Measurements from ENCODE around the gene TFEC.

TFEC gene

DNA sequence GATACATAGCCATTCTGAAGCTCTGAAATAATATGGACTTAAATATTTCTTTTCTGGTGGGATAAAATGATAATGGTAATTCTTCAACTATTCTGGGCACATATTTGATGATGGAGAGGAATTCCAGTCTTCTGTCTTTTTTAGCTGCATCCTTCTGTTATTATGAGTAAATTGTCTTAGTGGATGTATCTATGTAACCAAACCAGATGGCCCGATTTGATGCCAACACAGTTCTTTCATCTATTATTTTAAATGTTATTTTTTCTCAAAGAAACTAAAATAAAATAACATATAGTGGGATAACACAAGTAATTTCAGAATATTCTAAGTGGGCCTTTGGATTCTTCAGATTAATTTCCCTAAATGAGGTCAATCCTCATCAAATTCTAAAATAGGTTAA lies 110.2 kb downstream of the TFEC start:
- DNase-seq, result no peak

DNA sequence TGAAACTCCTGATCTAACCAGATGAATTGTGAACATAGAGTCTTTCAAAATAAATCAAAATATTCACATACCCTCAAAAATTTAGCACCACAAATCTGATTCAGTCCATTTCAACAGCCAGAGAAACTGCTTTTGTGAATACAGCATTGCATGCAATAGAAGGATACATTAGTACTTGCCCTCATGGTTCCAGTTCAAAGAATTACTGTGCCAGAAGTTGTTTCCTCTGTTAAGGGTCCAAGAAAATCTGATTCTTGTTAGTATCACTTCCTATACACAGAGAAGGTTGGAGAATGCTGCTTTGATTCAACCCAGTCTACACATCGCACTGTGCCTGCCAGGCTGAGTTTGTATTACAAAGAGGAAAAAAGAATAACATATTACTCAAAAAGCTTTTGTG lies 115.6 kb downstream of the TFEC start:
- DNase-seq, result no peak

DNA sequence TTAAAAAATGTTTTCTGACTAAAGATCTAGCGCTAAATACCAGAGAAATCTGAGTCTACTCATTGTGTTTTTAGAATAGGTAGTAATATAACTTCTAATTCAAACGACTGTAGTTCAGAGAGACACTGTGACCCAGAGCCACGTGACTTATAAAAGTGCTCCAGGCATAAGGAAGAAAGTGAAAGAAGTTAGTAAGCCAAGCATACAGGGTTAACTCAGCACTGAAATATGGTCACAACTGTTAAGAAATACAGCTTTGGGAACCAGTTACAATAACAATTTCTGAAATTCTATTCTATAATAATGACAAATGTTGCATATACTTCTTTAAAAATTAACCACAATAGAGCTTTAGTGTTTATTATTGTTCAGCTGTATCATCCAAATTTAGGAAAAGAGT lies 119.1 kb downstream of the TFEC start:
- DNase-seq, result no peak

DNA sequence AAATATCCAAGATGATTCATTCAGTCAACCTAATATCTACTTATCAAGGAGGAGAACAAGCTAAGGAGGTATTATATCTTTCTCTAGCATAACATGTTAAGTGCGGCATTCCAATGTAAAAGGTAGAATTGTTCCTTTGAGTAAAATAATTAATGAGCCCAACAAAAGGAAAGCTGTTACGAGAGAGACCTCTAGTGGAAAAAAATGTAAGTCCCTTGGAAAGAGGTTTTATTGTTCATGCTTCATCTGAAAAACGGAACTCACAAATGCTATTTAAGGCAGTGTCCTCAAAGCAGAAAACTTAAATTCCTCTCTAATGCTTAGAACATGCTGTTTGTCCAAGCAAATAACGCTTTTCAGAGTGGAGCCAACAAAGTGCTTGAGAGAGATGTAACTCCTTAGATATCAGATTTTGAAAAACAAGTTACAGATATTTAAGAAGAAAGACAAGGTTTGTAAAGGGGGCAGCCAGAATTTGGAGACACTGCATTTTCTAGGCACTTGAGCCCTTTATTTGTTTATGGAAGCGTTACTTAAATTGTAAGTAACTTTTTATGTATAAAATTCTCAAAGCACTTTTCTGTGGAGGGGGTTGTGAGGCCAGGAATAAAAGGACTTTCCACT lies 119.9 kb downstream of the TFEC start:
- no peak for DNase-seq

DNA sequence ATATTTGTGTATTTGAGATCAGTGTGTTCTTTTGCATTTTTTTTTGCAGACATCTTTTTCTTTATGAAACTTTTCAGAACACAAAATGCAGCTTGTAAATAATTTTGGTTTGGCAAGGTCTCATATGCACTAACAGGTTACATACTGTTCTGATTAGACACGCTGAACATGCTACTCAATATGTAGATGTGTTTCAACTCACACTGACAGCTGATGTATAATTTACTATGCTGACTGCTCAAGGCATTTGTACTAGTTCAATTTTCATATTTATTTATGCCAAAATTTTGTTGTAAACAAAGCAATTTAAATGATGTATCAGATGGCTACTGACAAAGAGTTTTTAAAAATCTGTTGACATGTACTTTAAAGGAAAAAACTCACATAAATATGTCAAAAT lies 123.8 kb downstream of the TFEC start:
- DNase-seq, result no peak

DNA sequence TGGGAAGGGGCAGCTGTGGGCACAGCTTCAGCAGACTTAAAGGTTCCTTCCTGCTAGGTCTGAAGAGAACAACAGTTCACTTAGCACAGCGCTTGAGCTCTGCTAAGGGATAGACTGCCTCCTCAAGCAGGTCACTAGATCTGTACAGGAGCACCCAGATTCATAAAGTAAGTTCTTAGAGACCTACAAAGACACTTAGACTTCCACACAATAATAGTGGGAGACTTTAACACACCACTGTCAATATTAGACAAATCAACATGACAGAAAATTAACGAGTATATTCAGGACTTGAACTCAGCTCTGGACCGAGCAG lies 140.9 kb downstream of the TFEC start:
- DNase-seq, result no peak

DNA sequence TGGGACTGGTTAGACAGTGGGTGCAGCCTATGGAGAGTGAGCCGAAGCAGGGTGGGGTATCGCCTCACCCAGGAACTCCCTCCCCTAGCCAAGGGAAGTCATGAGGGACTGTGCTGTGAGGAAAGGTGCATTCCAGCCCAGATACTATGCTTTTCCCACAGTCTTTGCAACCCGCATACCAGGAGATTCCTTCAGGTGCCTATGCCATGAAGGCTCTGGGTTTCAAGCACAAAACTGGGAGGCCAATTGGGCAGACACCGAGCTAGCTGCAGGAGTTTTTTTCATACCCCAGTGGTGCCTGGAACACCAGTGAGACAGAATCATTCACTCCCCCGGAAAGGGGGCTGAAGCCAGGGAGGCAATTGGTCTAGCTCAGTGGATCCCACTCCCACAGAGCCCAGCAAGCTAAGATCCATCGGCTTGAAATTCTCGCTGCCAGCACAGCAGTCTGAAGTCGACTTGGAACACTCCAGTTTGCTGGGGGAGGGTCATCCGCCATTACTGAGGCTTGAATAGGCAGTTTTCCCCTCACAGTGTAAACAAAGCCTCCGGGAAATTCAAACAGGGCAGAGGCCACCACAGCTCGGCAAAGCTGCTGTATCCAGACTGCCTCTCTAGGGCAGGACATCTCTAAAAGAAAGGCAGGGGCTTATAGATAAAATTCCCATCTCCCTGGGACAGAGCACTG lies 141.4 kb downstream of the TFEC start:
- no peak for DNase-seq

DNA sequence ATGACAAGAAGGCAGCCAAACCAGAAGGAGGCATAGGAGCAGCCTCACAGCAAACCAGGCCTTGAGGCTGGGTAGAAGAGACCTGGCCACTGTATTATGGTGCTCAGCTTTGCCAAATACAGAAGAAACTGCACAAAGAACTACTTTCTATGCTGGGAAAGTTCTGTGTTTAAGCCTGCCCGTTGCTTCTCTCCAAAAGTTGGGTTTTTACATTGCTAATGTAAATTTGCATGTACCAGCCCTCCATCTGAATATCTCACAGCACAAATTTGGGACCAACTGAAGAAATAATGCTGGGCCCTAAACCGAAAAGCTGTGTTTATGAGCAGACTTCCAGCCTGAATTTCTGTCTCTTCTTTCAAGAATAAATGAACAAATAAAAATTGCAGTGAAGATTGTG lies 145.0 kb downstream of the TFEC start:
- no peak for DNase-seq
